Germinal center (tissue), 1 donor: ENCODE results near the gene VPS45.
"Not testable (repeated sequence)": the region's sequence is repeated elsewhere in the genome, so short reads cannot be mapped to it uniquely, and the experiment has no call there.

Experiments used
- DNase-seq: peaks from one replicate; pipeline ENCODE4 v3.0.0; 2012; ENCODE audit warnings: mixed read lengths, low spot score

The VPS45 gene

GRCh38 chr1:150161747-150162581, 94.4 kb downstream of the VPS45 start:
- peak; percentile 15 for DNase-seq

- DNase-seq = no peak
These were observed 94.9 kb downstream of the VPS45 start for GRCh38 chr1:150162582-150162861.

DNA sequence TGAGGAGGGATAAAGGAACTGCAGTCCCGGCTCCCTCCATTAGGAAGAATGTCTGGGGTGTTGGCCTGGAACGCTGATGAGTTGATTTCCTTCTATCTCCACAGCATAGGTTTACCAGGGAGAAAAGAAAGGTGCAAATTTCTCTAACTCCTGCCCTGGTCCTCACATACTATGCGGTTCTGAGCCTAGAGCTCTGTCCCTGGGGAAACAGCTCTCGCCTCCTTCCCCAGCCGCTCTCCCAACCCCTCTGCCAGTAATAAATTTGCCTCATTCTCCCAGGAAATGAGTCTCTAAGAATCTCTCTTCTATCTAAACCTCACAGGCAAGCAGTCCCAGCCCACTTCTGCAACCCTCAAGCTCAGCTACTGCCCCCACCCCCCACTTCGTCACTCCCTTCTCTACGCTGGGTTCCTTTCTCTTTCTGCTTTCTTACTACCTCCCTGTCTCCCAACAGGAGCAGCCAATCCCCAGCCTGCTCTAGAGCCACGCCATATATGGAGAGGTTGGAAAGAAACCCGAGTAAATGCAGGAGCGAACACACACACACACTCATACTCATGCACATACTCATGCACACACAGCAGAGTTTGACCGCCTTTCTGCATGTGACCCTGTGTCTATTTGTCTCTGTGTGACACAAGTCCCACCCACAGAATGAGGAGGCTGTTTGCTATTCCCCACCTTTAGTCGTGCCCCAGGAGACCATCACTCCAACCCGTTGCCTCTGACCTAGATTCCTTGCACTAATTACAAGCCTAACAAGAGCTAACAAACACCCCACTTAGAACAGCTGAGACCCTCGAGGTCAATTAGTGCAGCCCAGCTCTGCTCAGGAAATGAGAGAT, 95.5 kb downstream of the VPS45 start:
- peak; percentile 48 for DNase-seq

DNA sequence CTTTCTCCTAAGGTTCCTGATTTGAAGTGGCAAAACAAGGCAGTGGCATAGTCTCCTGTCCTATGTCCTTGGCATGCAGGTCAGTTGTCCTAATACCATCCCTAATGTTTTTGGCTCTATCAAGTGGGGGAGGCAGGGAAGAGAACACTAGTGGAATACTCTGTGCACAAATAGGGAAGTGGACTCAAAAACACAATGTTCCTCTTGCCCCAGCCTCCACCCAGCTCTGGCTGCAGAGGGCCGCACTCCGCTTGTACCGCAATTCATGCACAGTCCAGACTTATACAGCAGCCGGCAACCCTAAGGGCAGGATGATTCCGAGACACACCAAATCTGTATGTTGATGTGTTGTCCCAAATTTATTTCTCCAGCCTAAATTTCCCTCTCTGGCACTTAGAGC, 96.6 kb downstream of the VPS45 start:
- DNase-seq = no peak

- no peak for DNase-seq
These were observed 97.2 kb downstream of the VPS45 start for GRCh38 chr1:150164779-150165178.

DNA sequence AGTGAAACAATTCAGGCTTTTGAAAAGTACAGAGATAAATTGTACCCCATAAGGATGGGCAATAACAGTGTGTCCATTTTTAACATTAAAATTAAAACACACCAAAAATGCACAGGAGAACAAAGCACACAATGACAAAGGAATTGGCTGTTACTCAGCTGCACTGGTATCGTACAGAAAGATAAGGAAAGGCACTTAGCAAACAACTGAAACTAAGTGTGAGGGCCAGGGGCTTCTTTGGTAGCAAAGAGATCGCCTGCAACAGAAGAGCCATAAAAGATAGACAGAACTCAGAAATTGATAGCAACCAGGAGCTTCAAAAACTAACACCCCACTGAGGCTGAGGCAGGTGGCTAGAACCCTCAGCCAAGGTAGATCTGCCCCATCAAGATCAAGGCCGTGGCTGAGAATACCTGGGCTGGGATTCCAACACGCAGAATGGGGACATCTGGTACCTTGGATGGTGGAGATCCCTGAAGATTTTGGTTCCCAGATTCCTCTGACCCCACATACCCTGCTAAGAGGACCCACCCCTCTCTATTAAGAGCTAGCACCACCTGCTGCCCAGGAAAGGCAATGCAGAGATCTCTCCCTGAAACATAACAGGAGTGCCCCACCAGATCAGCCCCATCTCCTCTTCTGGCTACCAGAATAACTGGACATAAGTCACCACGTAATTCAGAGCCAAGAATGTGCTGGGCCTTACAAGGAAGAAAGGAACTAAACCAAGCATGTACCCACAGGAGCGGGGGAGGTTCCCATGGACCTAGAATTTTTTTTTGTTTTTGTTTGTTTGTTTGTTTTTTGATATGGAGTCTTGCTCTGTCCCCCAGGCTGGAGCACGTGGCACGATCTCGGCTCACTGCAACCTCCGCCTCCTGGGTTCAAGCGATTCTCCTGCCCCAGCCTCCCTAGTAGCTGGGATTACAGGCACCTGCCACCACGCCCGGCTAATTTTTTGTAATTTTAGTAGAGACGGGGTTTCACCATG, 98.3 kb downstream of the VPS45 start:
- peak; percentile 65 for DNase-seq

DNA sequence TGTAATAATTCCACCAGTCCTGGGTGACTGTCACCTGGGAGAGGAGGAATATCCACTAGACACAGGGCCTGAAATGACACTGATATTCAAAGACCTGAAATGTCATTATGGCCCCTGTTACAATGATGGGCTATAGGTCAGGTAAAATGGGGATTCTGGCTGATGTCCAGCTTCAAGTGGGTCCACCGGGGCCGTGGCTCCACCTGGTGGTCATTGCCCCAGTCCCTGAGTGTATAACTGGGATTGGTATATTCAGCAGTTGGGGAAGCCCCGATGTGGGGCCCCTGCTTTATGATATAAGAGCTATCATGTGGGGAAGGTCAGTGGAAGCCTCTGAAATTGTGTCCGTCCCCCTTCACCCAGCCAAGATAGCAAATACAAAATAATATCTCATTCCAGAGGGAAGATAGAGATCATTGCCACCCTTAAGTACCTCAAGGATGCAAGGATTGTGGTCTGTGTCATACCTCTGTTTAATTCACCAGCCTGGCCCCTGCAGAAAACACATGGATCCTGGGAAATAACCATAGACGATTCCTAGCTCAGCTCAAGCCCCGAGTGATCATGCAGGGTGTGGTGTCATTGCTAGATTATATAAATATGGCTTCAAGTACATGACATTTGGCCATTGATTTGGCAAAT, 101.5 kb downstream of the VPS45 start:
- DNase-seq = peak; percentile 41

GRCh38 chr1:150171801-150172200, 104.2 kb downstream of the VPS45 start:
- no peak for DNase-seq

GRCh38 chr1:150173141-150173585, 105.6 kb downstream of the VPS45 start:
- no peak for DNase-seq

DNA sequence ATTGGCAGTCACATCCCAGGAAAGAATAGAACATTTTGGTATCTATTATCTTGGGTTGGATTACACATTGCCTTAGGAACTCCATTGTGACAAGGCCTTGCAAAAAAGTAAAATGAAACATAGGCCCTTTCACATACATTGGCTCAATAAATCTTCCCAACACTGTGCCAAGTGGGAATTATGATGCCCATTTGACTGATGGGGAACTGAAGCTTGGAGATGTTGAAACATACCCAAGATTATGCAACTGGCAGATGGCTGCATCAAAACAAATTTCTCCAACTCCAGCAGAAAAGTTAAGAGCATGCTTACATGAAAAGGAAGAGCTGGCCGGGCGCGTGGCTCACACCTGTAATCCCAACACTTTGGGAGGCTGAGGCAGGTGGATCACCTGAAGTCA, 109.0 kb downstream of the VPS45 start:
- no peak for DNase-seq

- DNase-seq = no peak
These were observed 111.0 kb downstream of the VPS45 start for GRCh38 chr1:150178548-150178947.

GRCh38 chr1:150179867-150180266, 112.3 kb downstream of the VPS45 start:
- DNase-seq = no peak

- DNase-seq = no peak
These were observed 112.9 kb downstream of the VPS45 start for GRCh38 chr1:150180474-150180873.

- no peak for DNase-seq
These were observed 114.7 kb downstream of the VPS45 start for GRCh38 chr1:150182247-150182646.

DNA sequence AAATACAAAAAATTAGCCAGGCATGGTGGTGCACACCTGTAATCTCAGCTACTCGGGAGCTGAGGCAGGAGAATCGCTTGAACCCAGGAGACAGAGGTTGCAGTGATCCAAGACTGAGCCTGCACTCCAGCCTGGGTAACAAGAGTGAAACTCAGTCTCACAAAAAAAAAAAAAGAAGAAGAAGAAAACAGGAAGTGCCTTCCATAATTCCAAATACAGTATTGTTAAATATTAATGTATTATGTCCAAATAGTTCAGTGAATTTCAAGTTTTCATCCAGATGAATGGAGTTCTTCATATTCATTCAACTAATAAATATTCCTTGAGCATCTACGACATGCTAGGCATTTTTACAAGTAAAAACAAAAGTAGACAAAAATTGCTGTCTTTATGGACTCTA, 115.5 kb downstream of the VPS45 start:
- DNase-seq = no peak

- DNase-seq = no peak
These were observed 117.9 kb downstream of the VPS45 start for GRCh38 chr1:150185481-150185880.

DNA sequence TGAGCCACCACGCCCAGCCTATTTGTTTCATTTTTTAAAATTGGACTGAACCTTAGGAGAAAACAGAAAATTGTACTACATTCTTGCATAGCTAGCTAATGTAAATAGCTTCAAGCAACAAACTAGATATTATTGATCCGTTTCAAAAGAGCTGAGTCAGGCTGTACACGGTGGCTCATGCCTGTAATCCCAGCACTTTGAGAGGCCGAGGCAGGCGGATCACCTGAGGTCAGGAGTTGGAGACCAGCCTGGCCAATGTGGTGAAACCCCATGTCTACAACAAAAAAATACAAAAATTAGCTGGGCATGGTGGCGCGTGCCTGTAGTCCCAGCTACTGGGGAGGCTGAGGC, 118.8 kb downstream of the VPS45 start:
- not testable (repeated sequence) for DNase-seq

- peak; percentile 58 for DNase-seq
These were observed 119.4 kb downstream of the VPS45 start for GRCh38 chr1:150186789-150187559.

- DNase-seq = no peak
These were observed 120.0 kb downstream of the VPS45 start for GRCh38 chr1:150187560-150187931.

GRCh38 chr1:150192012-150192411, 124.4 kb downstream of the VPS45 start:
- no peak for DNase-seq
